ENCODE data around the gene ABCC5.

- TF ChIP-seq CTCF (IDR thresholded peaks at IDR 0.05) (no peak), POLR2A (IDR thresholded peaks at IDR 0.05) (no peak)
Measured at GRCh38 chr3:183991403-183991802, 26.3 kb downstream of the ABCC5 start.

All from vagina (tissue), 2 donors.